Articular chondrocyte of knee joint (primary cell): ENCODE results near the gene RSAD1. TPM values are rescaled to one million over a fixed set of nuclear protein-coding genes. Genes with fewer than 3 reads are reported as not detected.

Experiments used
- total RNA-seq: library from RNA; depleted of rRNA; stranded (reverse); fragments of >200 nt; gene quantifications from 2 replicates; pipeline ENCODE4 v1.2.3, GENCODE V29; 2012

Gene RSAD1
- 17.4 and 18.3 TPM in 2 replicates for total RNA-seq

GRCh38 chr17:50478391-50479381 lies at the start of gene RSAD1:
Gene RSAD1 (plus strand): TSS chr17:50478860. CDS start chr17:50478885, 25 bp downstream.

GRCh38 chr17:50468304-50469207 lies 10.1 kb upstream of the RSAD1 start, which contains the start of gene CHAD:
Gene CHAD (minus strand): TSS chr17:50468880. CDS start chr17:50468813, 67 bp downstream.

GRCh38 chr17:50507871-50508572 lies 29.4 kb downstream of the RSAD1 start, which contains the start of gene MYCBPAP:
Gene MYCBPAP (plus strand): TSS chr17:50508439. CDS start chr17:50508675, 236 bp downstream.

GRCh38 chr17:50532452-50533024 lies 53.9 kb downstream of the RSAD1 start, which contains the start of gene EPN3:
Gene EPN3 (plus strand): TSS chr17:50532735. CDS start chr17:50536557, 3,822 bp downstream.

Other genes starting within 250 kb of the RSAD1 start
- gene TMEM92, start 204.4 kb upstream of the RSAD1 start, total RNA-seq, result under 0.01 TPM in 1 of 2 replicates, not detected in the other
- 30.9 and 31.8 TPM in 2 replicates for gene XYLT2, start 132.7 kb upstream of the RSAD1 start, total RNA-seq
- 61.0 and 64.1 TPM in 2 replicates for gene MRPL27, start 105.7 kb upstream of the RSAD1 start, total RNA-seq
- 3.0 and 3.1 TPM in 2 replicates for gene EME1, start 105.6 kb upstream of the RSAD1 start, total RNA-seq
- gene LRRC59, start 81.3 kb upstream of the RSAD1 start, total RNA-seq, result 139 and 158 TPM in 2 replicates
- gene ACSF2, start 52.6 kb upstream of the RSAD1 start, total RNA-seq, result 16.6 and 17.2 TPM in 2 replicates
- gene CHAD, start 10.0 kb upstream of the RSAD1 start, total RNA-seq, result not detected in 2 replicates
- 1.8 and 2.5 TPM in 2 replicates for gene MYCBPAP, start 29.6 kb downstream of the RSAD1 start, total RNA-seq
- gene EPN3, start 53.9 kb downstream of the RSAD1 start, total RNA-seq, result not detected in 2 replicates
- 86.2 and 95.6 TPM in 2 replicates for gene SPATA20, start 68.3 kb downstream of the RSAD1 start, total RNA-seq
- 1.1 and 1.3 TPM in 2 replicates for gene CACNA1G, start 81.9 kb downstream of the RSAD1 start, total RNA-seq
- 25.2 and 25.9 TPM in 2 replicates for gene ABCC3, start 156.0 kb downstream of the RSAD1 start, total RNA-seq
- gene ANKRD40, start 229.1 kb downstream of the RSAD1 start, total RNA-seq, result 51.2 and 52.3 TPM in 2 replicates
- gene LUC7L3, start 240.7 kb downstream of the RSAD1 start, total RNA-seq, result 28.4 and 31.5 TPM in 2 replicates